KMS-11 (cell line): ENCODE results near the gene OTUD4.
A peak's percentile ranks its signal among the peaks of the same experiment; 100 is the strongest.

ENCODE experiments used
- H2AFZ ChIP-seq: fragments of 200-600 bp; sonication (generic); 2 replicates; pipeline ENCODE4 v1.6.1; 2016; ENCODE audit warnings: antibody characterized with exemption, mixed run types, low read depth
- H3K27ac ChIP-seq: fragments of 200-600 bp; sonication (generic); 2 replicates; pipeline ENCODE4 v1.6.1; 2016; ENCODE audit warnings: mild to moderate bottlenecking, mixed run types
- H3K27me3 ChIP-seq: fragments of 200-600 bp; sonication (generic); 2 replicates; pipeline ENCODE4 v1.6.1; 2017; ENCODE audit warnings: mild to moderate bottlenecking, low read depth, mixed run types, moderate library complexity; ENCODE audit not compliant: insufficient read depth
- H3K36me3 ChIP-seq: fragments of 200-600 bp; sonication (generic); 2 replicates; pipeline ENCODE4 v1.6.1; 2017; ENCODE audit warnings: mild to moderate bottlenecking, mixed run types; ENCODE audit not compliant: insufficient read depth
- H3K4me1 ChIP-seq: fragments of 200-600 bp; sonication (generic); 2 replicates; pipeline ENCODE4 v1.6.1; 2016; ENCODE audit warnings: mild to moderate bottlenecking, low read depth, mixed run types; ENCODE audit not compliant: poor library complexity, severe bottlenecking
- H3K4me2 ChIP-seq: fragments of 200-600 bp; sonication (generic); 2 replicates; pipeline ENCODE4 v1.7.0; 2016; ENCODE audit warnings: mild to moderate bottlenecking, mixed run types
- H3K4me3 ChIP-seq: fragments of 200-600 bp; sonication (generic); IDR thresholded peaks from 2 replicates; pipeline ENCODE4 v1.6.1; 2017; ENCODE audit warnings: low read depth, low read length, mixed read lengths; ENCODE audit not compliant: insufficient read depth
- H3K79me2 ChIP-seq: fragments of 200-600 bp; sonication (generic); 2 replicates; pipeline ENCODE4 v1.6.1; 2016; ENCODE audit warnings: low read depth, mixed run types; ENCODE audit not compliant: insufficient read depth
- H3K9ac ChIP-seq: fragments of 200-600 bp; sonication (generic); 2 replicates; pipeline ENCODE4 v1.6.1; 2016; ENCODE audit warnings: mild to moderate bottlenecking, mixed run types
- H4K20me1 ChIP-seq: fragments of 200-600 bp; sonication (generic); 2 replicates; pipeline ENCODE4 v1.6.1; 2016; ENCODE audit warnings: mild to moderate bottlenecking, mixed run types; ENCODE audit not compliant: insufficient read depth
- CTCF ChIP-seq: fragments of 200-600 bp; sonication (generic); conservative IDR thresholded peaks from 2 replicates; pipeline ENCODE4 v1.6.1; 2017; ENCODE audit warnings: low read depth, mild to moderate bottlenecking, antibody characterized with exemption, low read length, moderate library complexity, mixed read lengths

OTUD4 gene

GRCh38 chr4:145195167-145195952 is 15.0 kb upstream of the OTUD4 start:
- TF ChIP-seq CTCF = no peak
- Histone ChIP-seq H3K4me3 (no peak overlapping the region), H3K4me2 (peak overlapping the region; percentile 30; the same call in 1 of the 2 replicates)

GRCh38 chr4:145189981-145190380 is 9.6 kb upstream of the OTUD4 start:
- TF ChIP-seq CTCF = no peak
- H3K27me3 ChIP-seq = no peaks in the 10 kb centered on the region
- no peaks in the 10 kb centered on the region for H4K20me1 ChIP-seq
- no peaks in the 10 kb centered on the region for H3K79me2 ChIP-seq
- no peak overlapping the region for H3K4me2 ChIP-seq
- H3K4me1 ChIP-seq = peaks cover 33% of the 10 kb centered on the region
- H3K9ac ChIP-seq = no peak overlapping the region
- H3K27ac ChIP-seq = no peak overlapping the region
- no peaks in the 10 kb centered on the region for H3K36me3 ChIP-seq
- H3K4me3 ChIP-seq = no peak overlapping the region
- no peak overlapping the region for H2AFZ ChIP-seq

More at GRCh38 chr4:145195167-145195952, 15.0 kb upstream of the OTUD4 start:
- H3K27ac ChIP-seq = no peak overlapping the region
- H3K9ac ChIP-seq = no peak overlapping the region
- no peaks in the 10 kb centered on the region for H3K27me3 ChIP-seq
- H2AFZ ChIP-seq = no peak overlapping the region
- H3K79me2 ChIP-seq = no peaks in the 10 kb centered on the region
- no peaks in the 10 kb centered on the region for H3K36me3 ChIP-seq
- peaks cover 43% of the 10 kb centered on the region for H3K4me1 ChIP-seq
- no peaks in the 10 kb centered on the region for H4K20me1 ChIP-seq

- TF ChIP-seq CTCF = no peak
- Histone ChIP-seq H3K4me1 (peaks cover 14% of the 10 kb centered on the region), H3K4me2 (no peak overlapping the region), H3K27me3 (no peaks in the 10 kb centered on the region), H3K79me2 (no peaks in the 10 kb centered on the region), H3K36me3 (no peaks in the 10 kb centered on the region), H4K20me1 (no peaks in the 10 kb centered on the region), H3K27ac (no peak overlapping the region), H3K9ac (no peak overlapping the region), H2AFZ (no peak overlapping the region), H3K4me3 (no peak overlapping the region)
These were observed 6.3 kb upstream of the OTUD4 start for GRCh38 chr4:145186729-145187128.

GRCh38 chr4:145183581-145183980 is 3.2 kb upstream of the OTUD4 start:
- Histone ChIP-seq H3K27me3 (no peaks in the 10 kb centered on the region), H2AFZ (no peak overlapping the region), H3K4me2 (no peak overlapping the region), H3K36me3 (no peaks in the 10 kb centered on the region), H3K9ac (no peak overlapping the region), H3K4me1 (no peaks in the 10 kb centered on the region), H3K79me2 (peaks cover 9% of the 10 kb centered on the region), H3K4me3 (no peak overlapping the region), H4K20me1 (no peaks in the 10 kb centered on the region), H3K27ac (no peak overlapping the region)
- TF ChIP-seq CTCF = no peak
